ENCODE measurements around the gene OR52B6. TPM values are rescaled to one million over a fixed set of nuclear protein-coding genes. Genes with fewer than 3 reads are reported as not detected.

OR52B6 gene
- polyA plus RNA-seq, result not detected

GRCh38 chr11:5580577-5580976 lies at the start of gene OR52B6:
TSS of gene OR52B6 (plus strand) at chr11:5580877. CDS start at chr11:5580877, 0 bp downstream.
- Mint-ChIP-seq H3K4me1 (no peaks in the 10 kb centered on the region), H3K27me3 (peaks cover 1% of the 10 kb centered on the region), H3K36me3 (no peaks in the 10 kb centered on the region), H3K9me3 (peaks cover 0 to 4% (median 2%) of the 10 kb centered on the region in 3 donors), H3K27ac (no peak within 1 kb of the TSS), H3K4me3 (no peak within 1 kb of the TSS)

- Mint-ChIP-seq H3K4me1 (peaks cover 0 to 4% (median 0%) of the 10 kb centered on the region in 3 donors), H3K4me3 (no peak overlapping the region), H3K27me3 (no peaks in the 10 kb centered on the region), H3K36me3 (peaks cover 2% of the 10 kb centered on the region), H3K9me3 (peaks cover 0 to 1% (median 0%) of the 10 kb centered on the region in 3 donors), H3K27ac (no peak overlapping the region)
Measured at GRCh38 chr11:5531053-5531831, 49.4 kb upstream of the OR52B6 start.

GRCh38 chr11:5534046-5534445 lies 46.6 kb upstream of the OR52B6 start:
- Mint-ChIP-seq H3K9me3 (peaks cover 0 to 15% (median 3%) of the 10 kb centered on the region in 3 donors), H3K4me1 (peaks cover 0 to 3% (median 0%) of the 10 kb centered on the region in 3 donors), H3K27ac (no peak overlapping the region), H3K4me3 (no peak overlapping the region), H3K36me3 (peaks cover 2% of the 10 kb centered on the region), H3K27me3 (no peaks in the 10 kb centered on the region)

- peaks cover 0 to 15% (median 3%) of the 10 kb centered on the region in 3 donors for H3K9me3 Mint-ChIP-seq
- no peaks in the 10 kb centered on the region for H3K27me3 Mint-ChIP-seq
- no peaks in the 10 kb centered on the region for H3K4me1 Mint-ChIP-seq
- H3K4me3 Mint-ChIP-seq, result no peak overlapping the region
- no peaks in the 10 kb centered on the region for H3K36me3 Mint-ChIP-seq
- H3K27ac Mint-ChIP-seq, result no peak overlapping the region
Measured at GRCh38 chr11:5536482-5536881, 44.2 kb upstream of the OR52B6 start.

GRCh38 chr11:5541427-5541826 lies 39.2 kb upstream of the OR52B6 start:
- H3K4me3 Mint-ChIP-seq, result no peak overlapping the region
- no peak overlapping the region for H3K27ac Mint-ChIP-seq
- H3K36me3 Mint-ChIP-seq, result no peaks in the 10 kb centered on the region
- no peaks in the 10 kb centered on the region for H3K27me3 Mint-ChIP-seq
- H3K9me3 Mint-ChIP-seq, result peaks cover 0 to 12% (median 3%) of the 10 kb centered on the region in 3 donors
- H3K4me1 Mint-ChIP-seq, result no peaks in the 10 kb centered on the region

- no peak overlapping the region for H3K27ac Mint-ChIP-seq
- no peak overlapping the region for H3K4me3 Mint-ChIP-seq
- no peaks in the 10 kb centered on the region for H3K9me3 Mint-ChIP-seq
- no peaks in the 10 kb centered on the region for H3K4me1 Mint-ChIP-seq
- H3K27me3 Mint-ChIP-seq, result no peaks in the 10 kb centered on the region
- H3K36me3 Mint-ChIP-seq, result peaks cover 3% of the 10 kb centered on the region
Measured at GRCh38 chr11:5546457-5546856, 34.2 kb upstream of the OR52B6 start.

GRCh38 chr11:5547982-5548381 lies 32.7 kb upstream of the OR52B6 start:
- H3K36me3 Mint-ChIP-seq, result peaks cover 3% of the 10 kb centered on the region
- no peaks in the 10 kb centered on the region for H3K9me3 Mint-ChIP-seq
- no peaks in the 10 kb centered on the region for H3K4me1 Mint-ChIP-seq
- no peak overlapping the region for H3K27ac Mint-ChIP-seq
- H3K27me3 Mint-ChIP-seq, result no peaks in the 10 kb centered on the region
- H3K4me3 Mint-ChIP-seq, result no peak overlapping the region

GRCh38 chr11:5548440-5548839 lies 32.2 kb upstream of the OR52B6 start, which contains the start of gene OR52H1:
TSS of gene OR52H1 (minus strand) at chr11:5548540. CDS start at chr11:5545505, 3,035 bp downstream.
- Mint-ChIP-seq H3K36me3 (peaks cover 3% of the 10 kb centered on the region), H3K4me3 (no peak within 1 kb of the TSS), H3K27me3 (no peaks in the 10 kb centered on the region), H3K9me3 (no peaks in the 10 kb centered on the region), H3K27ac (no peak within 1 kb of the TSS), H3K4me1 (no peaks in the 10 kb centered on the region)

GRCh38 chr11:5550440-5551095 lies 30.1 kb upstream of the OR52B6 start:
- H3K9me3 Mint-ChIP-seq, result no peaks in the 10 kb centered on the region
- H3K36me3 Mint-ChIP-seq, result peaks cover 3% of the 10 kb centered on the region
- no peak overlapping the region for H3K27ac Mint-ChIP-seq
- H3K27me3 Mint-ChIP-seq, result no peaks in the 10 kb centered on the region
- H3K4me1 Mint-ChIP-seq, result no peaks in the 10 kb centered on the region
- H3K4me3 Mint-ChIP-seq, result no peak overlapping the region

GRCh38 chr11:5553343-5553742 lies 27.3 kb upstream of the OR52B6 start:
- Mint-ChIP-seq H3K27ac (no peak overlapping the region), H3K4me1 (no peaks in the 10 kb centered on the region), H3K36me3 (peaks cover 3% of the 10 kb centered on the region), H3K9me3 (no peaks in the 10 kb centered on the region), H3K4me3 (no peak overlapping the region), H3K27me3 (no peaks in the 10 kb centered on the region)

GRCh38 chr11:5556596-5557188 lies 24.0 kb upstream of the OR52B6 start:
- no peaks in the 10 kb centered on the region for H3K27me3 Mint-ChIP-seq
- no peak overlapping the region for H3K27ac Mint-ChIP-seq
- no peaks in the 10 kb centered on the region for H3K4me1 Mint-ChIP-seq
- no peaks in the 10 kb centered on the region for H3K36me3 Mint-ChIP-seq
- no peak overlapping the region for H3K4me3 Mint-ChIP-seq
- H3K9me3 Mint-ChIP-seq, result no peaks in the 10 kb centered on the region

- no peak overlapping the region for H3K27ac Mint-ChIP-seq
- no peaks in the 10 kb centered on the region for H3K9me3 Mint-ChIP-seq
- no peaks in the 10 kb centered on the region for H3K27me3 Mint-ChIP-seq
- H3K4me3 Mint-ChIP-seq, result no peak overlapping the region
- no peaks in the 10 kb centered on the region for H3K36me3 Mint-ChIP-seq
- H3K4me1 Mint-ChIP-seq, result no peaks in the 10 kb centered on the region
Measured at GRCh38 chr11:5557751-5558150, 22.9 kb upstream of the OR52B6 start.

- H3K27me3 Mint-ChIP-seq, result peaks cover 2% of the 10 kb centered on the region
- no peak overlapping the region for H3K4me3 Mint-ChIP-seq
- no peak overlapping the region for H3K27ac Mint-ChIP-seq
- H3K4me1 Mint-ChIP-seq, result peaks cover 0 to 3% (median 0%) of the 10 kb centered on the region in 3 donors
- peaks cover 0 to 2% (median 2%) of the 10 kb centered on the region in 3 donors for H3K9me3 Mint-ChIP-seq
- no peaks in the 10 kb centered on the region for H3K36me3 Mint-ChIP-seq
Measured at GRCh38 chr11:5564259-5565019, 16.2 kb upstream of the OR52B6 start.

- Mint-ChIP-seq H3K36me3 (no peaks in the 10 kb centered on the region), H3K9me3 (no peaks in the 10 kb centered on the region), H3K4me3 (no peak overlapping the region), H3K27me3 (no peaks in the 10 kb centered on the region), H3K27ac (no peak overlapping the region), H3K4me1 (no peaks in the 10 kb centered on the region)
Measured at GRCh38 chr11:5574654-5575053, 6.0 kb upstream of the OR52B6 start.

- no peaks in the 10 kb centered on the region for H3K9me3 Mint-ChIP-seq
Measured at GRCh38 chr11:5575152-5575551, 5.5 kb upstream of the OR52B6 start.

More at GRCh38 chr11:5575152-5575551, 5.5 kb upstream of the OR52B6 start:
- no peaks in the 10 kb centered on the region for H3K4me1 Mint-ChIP-seq
- no peak overlapping the region for H3K4me3 Mint-ChIP-seq
- no peaks in the 10 kb centered on the region for H3K27me3 Mint-ChIP-seq
- H3K36me3 Mint-ChIP-seq, result no peaks in the 10 kb centered on the region
- no peak overlapping the region for H3K27ac Mint-ChIP-seq
